Tibial nerve (tissue), 4 donors: ENCODE measurements around the gene IFNGR1. TPM values are rescaled to one million over a fixed set of nuclear protein-coding genes. Genes with fewer than 3 reads are reported as not detected.
"Not testable (repeated sequence)": the region's sequence is repeated elsewhere in the genome, so short reads cannot be mapped to it uniquely, and the experiment has no call there.

ENCODE experiments used
- DNase-seq, 2 donors: peaks; one replicate each; pipeline ENCODE4 v3.0.0-alpha.2; 2019; ENCODE audit warnings: low spot score in 2 of 2
- H3K27ac ChIP-seq, 4 donors: fragments of 200-600 bp; sonication (generic) in 3 of 4; one replicate each; pipeline ENCODE4 v1.5.1; 2017 to 2019; ENCODE audit warnings: mild to moderate bottlenecking in 1 of 4
- H3K27me3 ChIP-seq, 2 donors: fragments of 200-600 bp; sonication (generic) in 1 of 2; one replicate each; pipeline versions ENCODE4 v1.5.1 to v1.6.0; 2017 to 2019
- H3K36me3 ChIP-seq, 3 donors: fragments of 200-600 bp; sonication (generic); one replicate each; pipeline ENCODE4 v1.5.1; 2018 to 2019
- H3K4me1 ChIP-seq, 4 donors: fragments of 200-600 bp; sonication (generic) in 3 of 4; one replicate each; pipeline ENCODE4 v1.5.1; 2017 to 2019
- H3K4me3 ChIP-seq, 4 donors: fragments of 200-600 bp; sonication (generic) in 3 of 4; one replicate each; pipeline ENCODE4 v1.5.1; 2017 to 2019; ENCODE audit warnings: mild to moderate bottlenecking in 1 of 4, moderate library complexity in 1 of 4
- H3K9me3 ChIP-seq, 4 donors: fragments of 200-600 bp; sonication (generic) in 3 of 4; one replicate each; pipeline ENCODE4 v1.5.1; 2017 to 2019
- EP300 ChIP-seq, 2 donors: sonication (generic); formaldehyde crosslinking; IDR thresholded peaks; one replicate each; pipeline ENCODE4 v1.6.1; 2017; ENCODE audit warnings: antibody characterized with exemption in 2 of 2, mild to moderate bottlenecking in 1 of 2
- POLR2A ChIP-seq, 2 donors: fragments of 450-650 bp; IDR thresholded peaks; one replicate each; pipeline ENCODE4 v1.6.1; 2017; ENCODE audit warnings: antibody characterized with exemption in 2 of 2, mild to moderate bottlenecking in 2 of 2, moderate library complexity in 2 of 2
- WGBS, 2 donors: methylation state at CpG; one replicate each; pipeline ENCODE4 v1.1.5; 2018; 5-methylcytosine and 5-hydroxymethylcytosine counted together
- total RNA-seq, 4 donors: library from RNA; depleted of rRNA; stranded (reverse); fragments of >200 nt; gene quantifications; one replicate each; pipeline ENCODE4 v1.1.0, GENCODE V29; 2016
- TF ChIP-seq, protein P1 (sequence below), 5 experiments: fragments of 200-600 bp in 3 of 5; fragments of 450-650 bp in 2 of 5; sonication (generic) in 3 of 5; IDR thresholded peaks; one replicate each; pipeline ENCODE4 v1.5.1; 2016 to 2019; ENCODE audit warnings: antibody characterized with exemption in 5 of 5, mild to moderate bottlenecking in 3 of 5, moderate library complexity in 2 of 5

IFNGR1 gene
- total RNA-seq, 4 donors from 2014 or later, result 73.8 to 125 (median 97.8) TPM

DNA sequence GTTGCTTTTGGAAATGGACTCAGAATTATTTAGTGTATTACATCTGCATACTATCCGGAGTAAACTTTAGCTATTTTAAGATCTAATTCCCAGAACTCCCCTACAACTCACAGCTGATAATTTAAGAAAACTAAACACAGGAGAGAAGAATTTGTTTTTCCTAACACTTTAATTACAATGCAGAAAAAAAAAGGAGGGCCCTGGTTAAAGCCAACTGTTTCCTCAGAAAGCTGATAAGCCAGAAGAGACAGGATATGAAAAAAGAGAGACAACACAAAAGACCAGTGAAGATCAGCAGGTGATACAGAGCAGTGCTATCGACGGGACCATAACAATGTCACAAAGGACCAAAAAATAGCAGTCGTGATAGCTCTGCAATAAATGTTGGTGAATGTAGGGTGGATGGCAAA is 5.8 kb downstream of the IFNGR1 start:
- Histone ChIP-seq H3K4me1 (peaks cover 0 to 94% (median 41%) of the 10 kb centered on the region in 4 donors), H3K36me3 (peaks cover 0 to 17% (median 0%) of the 10 kb centered on the region in 3 donors), H3K27me3 (no peaks in the 10 kb centered on the region), H3K9me3 (peaks cover 0 to 4% (median 0%) of the 10 kb centered on the region in 4 donors), H3K27ac (peak overlapping the region in 2 of 4 donors; percentile 62 to 65), H3K4me3 (peak overlapping the region in 1 of 4 donors; percentile 18)
- WGBS, 2 donors, result 41 to 50% methylated on average over 4 of the region's 4 CpGs
- TF ChIP-seq EP300 (IDR thresholded peaks at IDR 0.05), result no peak
- no peak for TF ChIP-seq POLR2A (IDR thresholded peaks at IDR 0.05)
- TF ChIP-seq, protein P1, sequence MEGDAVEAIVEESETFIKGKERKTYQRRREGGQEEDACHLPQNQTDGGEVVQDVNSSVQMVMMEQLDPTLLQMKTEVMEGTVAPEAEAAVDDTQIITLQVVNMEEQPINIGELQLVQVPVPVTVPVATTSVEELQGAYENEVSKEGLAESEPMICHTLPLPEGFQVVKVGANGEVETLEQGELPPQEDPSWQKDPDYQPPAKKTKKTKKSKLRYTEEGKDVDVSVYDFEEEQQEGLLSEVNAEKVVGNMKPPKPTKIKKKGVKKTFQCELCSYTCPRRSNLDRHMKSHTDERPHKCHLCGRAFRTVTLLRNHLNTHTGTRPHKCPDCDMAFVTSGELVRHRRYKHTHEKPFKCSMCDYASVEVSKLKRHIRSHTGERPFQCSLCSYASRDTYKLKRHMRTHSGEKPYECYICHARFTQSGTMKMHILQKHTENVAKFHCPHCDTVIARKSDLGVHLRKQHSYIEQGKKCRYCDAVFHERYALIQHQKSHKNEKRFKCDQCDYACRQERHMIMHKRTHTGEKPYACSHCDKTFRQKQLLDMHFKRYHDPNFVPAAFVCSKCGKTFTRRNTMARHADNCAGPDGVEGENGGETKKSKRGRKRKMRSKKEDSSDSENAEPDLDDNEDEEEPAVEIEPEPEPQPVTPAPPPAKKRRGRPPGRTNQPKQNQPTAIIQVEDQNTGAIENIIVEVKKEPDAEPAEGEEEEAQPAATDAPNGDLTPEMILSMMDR (IDR thresholded peaks at IDR 0.05), result no peak
- no peak for DNase-seq

DNA sequence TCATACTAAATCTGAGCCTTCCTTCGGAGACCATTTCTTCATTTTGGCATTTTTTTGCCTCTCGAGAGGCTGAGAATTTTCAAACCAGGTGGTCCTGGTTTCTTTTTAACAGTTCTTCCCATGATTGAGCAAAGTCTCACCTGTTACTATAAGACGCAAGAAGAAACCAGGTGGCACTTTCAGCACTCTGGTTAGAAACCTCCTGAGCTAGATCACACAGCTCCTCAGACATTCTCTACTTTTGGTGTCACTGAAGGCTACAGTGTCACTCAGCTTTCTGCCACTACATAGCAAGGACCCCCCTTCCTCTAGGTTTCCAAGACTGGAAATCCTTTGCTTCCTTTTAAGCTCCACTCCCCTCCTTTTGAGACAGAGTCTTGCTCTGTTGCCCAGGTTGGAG is 7.3 kb downstream of the IFNGR1 start:
- Histone ChIP-seq H3K36me3 (peaks cover 0 to 26% (median 0%) of the 10 kb centered on the region in 3 donors), H3K9me3 (peaks cover 0 to 8% (median 0%) of the 10 kb centered on the region in 4 donors), H3K4me1 (peaks cover 0 to 85% (median 41%) of the 10 kb centered on the region in 4 donors), H3K27ac (peak overlapping the region in 2 of 4 donors; percentile 13 to 62), H3K27me3 (no peaks in the 10 kb centered on the region), H3K4me3 (no peak overlapping the region)
- no peak for DNase-seq
- WGBS, 2 donors, result 95 to 96% methylated on average over 3 of the region's 3 CpGs
- TF ChIP-seq POLR2A (IDR thresholded peaks at IDR 0.05) (no peak), EP300 (IDR thresholded peaks at IDR 0.05) (no peak)
- TF ChIP-seq, protein P1 (IDR thresholded peaks at IDR 0.05), result no peak

- no peak overlapping the region for H3K4me3 ChIP-seq
- TF ChIP-seq EP300 (IDR thresholded peaks at IDR 0.05) (peak in 1 of 2 donors; percentile 62), POLR2A (IDR thresholded peaks at IDR 0.05) (no peak)
- H3K36me3 ChIP-seq, result peaks cover 0 to 27% (median 0%) of the 10 kb centered on the region in 3 donors
- peak in 1 of 2 donors; percentile 45 for DNase-seq
- peaks cover 0 to 85% (median 44%) of the 10 kb centered on the region in 4 donors for H3K4me1 ChIP-seq
- H3K9me3 ChIP-seq, result peaks cover 0 to 8% (median 0%) of the 10 kb centered on the region in 4 donors
- no peak overlapping the region for H3K27ac ChIP-seq
- H3K27me3 ChIP-seq, result no peaks in the 10 kb centered on the region
Measured at GRCh38 chr6:137210903-137211302, 8.3 kb downstream of the IFNGR1 start.

DNA sequence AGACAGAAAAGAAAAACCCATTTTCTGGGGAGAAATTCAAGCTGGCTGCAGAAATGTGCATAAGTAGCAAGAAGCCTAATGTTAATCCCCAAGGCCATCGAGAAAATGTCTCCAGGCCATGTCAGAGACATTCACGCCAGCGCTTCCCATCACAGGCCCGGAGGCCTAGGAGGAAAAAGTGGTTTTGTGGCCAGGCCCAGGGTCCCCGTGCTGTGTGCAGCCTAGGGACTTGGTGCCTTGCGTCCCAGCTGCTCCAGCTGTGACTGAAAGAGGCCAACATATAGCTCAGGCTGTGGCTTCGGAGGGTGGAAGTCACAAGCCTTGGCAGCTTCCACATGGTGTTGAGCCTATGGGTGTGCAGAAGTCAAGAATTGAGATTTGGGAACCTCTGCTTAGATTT is 10.9 kb downstream of the IFNGR1 start:
- DNase-seq, result no peak
- Histone ChIP-seq H3K9me3 (peaks cover 0 to 8% (median 0%) of the 10 kb centered on the region in 4 donors), H3K36me3 (peaks cover 2 to 53% (median 3%) of the 10 kb centered on the region in 3 donors), H3K27me3 (no peaks in the 10 kb centered on the region), H3K4me3 (no peak overlapping the region), H3K27ac (no peak overlapping the region), H3K4me1 (peaks cover 0 to 74% (median 28%) of the 10 kb centered on the region in 4 donors)
- TF ChIP-seq EP300 (IDR thresholded peaks at IDR 0.05), result no peak
- TF ChIP-seq, protein P1 (IDR thresholded peaks at IDR 0.05), result no peak
- no peak for TF ChIP-seq POLR2A (IDR thresholded peaks at IDR 0.05)
- WGBS, 2 donors, result 92 to 95% methylated on average over 7 of the region's 7 CpGs

DNA sequence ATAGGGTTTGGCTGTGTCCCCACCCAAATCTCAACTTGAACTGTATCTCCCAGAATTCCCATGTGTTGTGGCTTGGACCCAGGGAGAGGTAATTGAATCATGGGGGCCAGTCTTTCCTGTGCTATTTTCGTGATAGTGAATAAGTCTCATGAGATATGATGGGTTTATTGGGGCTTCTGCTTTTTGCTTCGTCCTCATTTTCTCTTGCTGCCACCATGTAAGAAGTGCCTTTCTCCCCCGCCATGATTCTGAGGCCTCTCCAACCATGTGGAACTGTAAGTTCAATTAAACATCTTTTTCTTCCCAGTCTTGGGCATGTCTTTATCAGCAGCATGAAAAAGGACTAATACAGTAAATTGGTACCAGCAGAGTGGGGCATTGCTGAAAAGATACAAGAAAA is 11.7 kb downstream of the IFNGR1 start:
- Histone ChIP-seq H3K36me3 (peaks cover 2 to 61% (median 7%) of the 10 kb centered on the region in 3 donors), H3K4me1 (peaks cover 0 to 66% (median 23%) of the 10 kb centered on the region in 4 donors)
- 89 to 91% methylated on average over 3 of the region's 3 CpGs for WGBS, 2 donors

GRCh38 chr6:137206577-137206976 is 12.6 kb downstream of the IFNGR1 start:
- peaks cover 0 to 64% (median 20%) of the 10 kb centered on the region in 4 donors for H3K4me1 ChIP-seq
- H3K27ac ChIP-seq, result no peak overlapping the region
- H3K27me3 ChIP-seq, result no peaks in the 10 kb centered on the region
- no peak for DNase-seq
- peaks cover 2 to 69% (median 7%) of the 10 kb centered on the region in 3 donors for H3K36me3 ChIP-seq
- H3K9me3 ChIP-seq, result peaks cover 0 to 8% (median 0%) of the 10 kb centered on the region in 4 donors
- H3K4me3 ChIP-seq, result no peak overlapping the region
- TF ChIP-seq POLR2A (IDR thresholded peaks at IDR 0.05), result no peak
- TF ChIP-seq EP300 (IDR thresholded peaks at IDR 0.05), result no peak
- TF ChIP-seq, protein P1 (IDR thresholded peaks at IDR 0.05), result no peak
- 14 to 21% methylated on average over 1 of the region's 1 CpG for WGBS, 2 donors

More for the DNA sequence above, 11.7 kb downstream of the IFNGR1 start:
- not testable (repeated sequence) for H3K27me3 ChIP-seq, DNase-seq, H3K4me3 ChIP-seq, H3K27ac ChIP-seq, H3K9me3 ChIP-seq
